OCI-LY7 (cell line): ENCODE measurements around the gene DAP3. TPM values are rescaled to one million over a fixed set of nuclear protein-coding genes. Genes with fewer than 3 reads are reported as not detected.

ENCODE experiments used
- BruUV-seq: library from RNA; stranded (reverse); fragments of 400-500 nt; replicated peaks from 2 replicates; lab custom pipeline; 2021; lab: Mats Ljungman, UMichigan
- CTCF ChIA-PET: fragments of 300-600 bp; sonication (Branson Sonifier 250); formaldehyde crosslinking; loops from one replicate; lab custom pipeline; 2022; ENCODE audit warnings: antibody characterized with exemption; ENCODE audit not compliant: unreplicated experiment; lab: Charles Lee
- POLR2A ChIA-PET: fragments of 300-600 bp; sonication (Branson Sonifier 250); formaldehyde crosslinking; loops from one replicate; lab custom pipeline; 2022; ENCODE audit warnings: antibody characterized with exemption; lab: Charles Lee
- DNase-seq: peaks from one replicate; pipeline ENCODE4 v3.0.0-alpha.2; 2015; ENCODE audit warnings: low spot score
- H2AFZ ChIP-seq: fragments of 200-600 bp; sonication (generic), shearing (Covaris generic); 2 replicates; pipeline ENCODE4 v1.6.1; 2014; ENCODE audit warnings: mild to moderate bottlenecking, antibody characterized with exemption, low read length, moderate library complexity
- H3K27ac ChIP-seq: fragments of 200-600 bp; sonication (generic); 2 replicates; pipeline ENCODE4 v1.5.1; 2014; ENCODE audit warnings: mixed run types, low read depth, mild to moderate bottlenecking, moderate library complexity, low read length, inconsistent platforms; ENCODE audit not compliant: poor library complexity, severe bottlenecking
- H3K36me3 ChIP-seq: fragments of 200-600 bp; sonication (generic); 2 replicates; pipeline ENCODE4 v1.6.1; 2014; ENCODE audit warnings: mild to moderate bottlenecking, antibody characterized with exemption, low read length, moderate library complexity, mixed read lengths; ENCODE audit not compliant: insufficient read depth
- H3K4me1 ChIP-seq: fragments of 200-600 bp; sonication (generic); 2 replicates; pipeline ENCODE4 v1.5.1; 2014; ENCODE audit warnings: mild to moderate bottlenecking, low read length; ENCODE audit not compliant: insufficient read depth, poor library complexity, severe bottlenecking
- H3K4me2 ChIP-seq: fragments of 200-600 bp; sonication (generic); 2 replicates; pipeline ENCODE4 v1.6.1; 2014; ENCODE audit warnings: mild to moderate bottlenecking, low read length
- H3K4me3 ChIP-seq: fragments of 200-600 bp; sonication (generic); 2 replicates; pipeline ENCODE4 v1.5.1; 2014; ENCODE audit warnings: mild to moderate bottlenecking, low read depth, low read length; ENCODE audit not compliant: poor library complexity, severe bottlenecking
- H3K79me2 ChIP-seq: fragments of 200-600 bp; sonication (generic); 2 replicates; pipeline ENCODE4 v1.6.1; 2016; ENCODE audit warnings: low read depth, mild to moderate bottlenecking, low read length, moderate library complexity, mixed read lengths; ENCODE audit not compliant: insufficient read depth
- H3K9me2 ChIP-seq: fragments of 200-600 bp; sonication (generic); 2 replicates; pipeline ENCODE4 v1.6.1; 2016; ENCODE audit warnings: mild to moderate bottlenecking, low read length, mixed read lengths; ENCODE audit not compliant: insufficient read depth
- H3K9me3 ChIP-seq: fragments of 200-600 bp; sonication (generic); 2 replicates; pipeline ENCODE4 v1.6.1; 2014; ENCODE audit warnings: mild to moderate bottlenecking, mixed run types, low read length, mixed read lengths
- H4K20me1 ChIP-seq: fragments of 200-600 bp; sonication (generic); 2 replicates; pipeline ENCODE4 v1.6.1; 2014; ENCODE audit warnings: mild to moderate bottlenecking, antibody characterized with exemption, low read length, moderate library complexity, mixed read lengths; ENCODE audit not compliant: insufficient read depth
- CTCF ChIP-seq: fragments of 200-600 bp; sonication (generic); conservative IDR thresholded peaks from 2 replicates; pipeline ENCODE4 v1.5.1; 2014; ENCODE audit warnings: mild to moderate bottlenecking, antibody characterized with exemption, low read length, moderate library complexity, mixed read lengths
- EZH2phosphoT487 ChIP-seq: fragments of 200-600 bp; sonication (generic); IDR thresholded peaks from 2 replicates; pipeline ENCODE4 v1.6.1; 2018; ENCODE audit warnings: low read depth, borderline replicate concordance, mild to moderate bottlenecking, mixed run types, antibody characterized with exemption, low read length, moderate library complexity, mixed read lengths
- intact Hi-C: fragments of 100-400 bp; cut with micrococcal nuclease; formaldehyde crosslinking; loops from one replicate; pipeline ENCODE4 v1.10.0; 2022; ENCODE audit not compliant: unreplicated experiment
- total RNA-seq, 2 experiments: library from RNA; depleted of rRNA in 1 of 2; stranded (reverse); fragments of >200 nt in 1 of 2; shearing (Covaris generic) in 1 of 2; gene quantifications; 2 replicates each; pipeline ENCODE4 v1.2.3, GENCODE V29; 2014 to 2022

Gene DAP3
- total RNA-seq, 2 experiments from 2014 or later: 110 to 178 TPM

GRCh38 chr1:155759966-155760630 lies 71.2 kb downstream of the DAP3 start:
- Histone ChIP-seq H3K79me2 (no peaks in the 10 kb centered on the region), H2AFZ (no peak overlapping the region), H3K9me3 (no peaks in the 10 kb centered on the region), H3K4me2 (no peak overlapping the region), H4K20me1 (no peaks in the 10 kb centered on the region), H3K36me3 (peaks cover 88% of the 10 kb centered on the region), H3K27ac (no peak overlapping the region), H3K9me2 (no peaks in the 10 kb centered on the region), H3K4me1 (no peaks in the 10 kb centered on the region), H3K4me3 (no peak overlapping the region)
- TF ChIP-seq EZH2phosphoT487 (no peak), CTCF (no peak)
- DNase-seq: no peak
- ChIA-PET CTCF (no interaction called here), POLR2A (interaction anchor here (1.1 kb wide), 1 partner anchor 79 kb away, joined by 4 read pairs; no protein-coding TSS in a partner anchor)
- BruUV-seq: no TSS peak
- intact Hi-C loops: no loop called here

GRCh38 chr1:155760751-155761475 lies 72.0 kb downstream of the DAP3 start:
- Histone ChIP-seq H3K9me2 (no peaks in the 10 kb centered on the region), H2AFZ (no peak overlapping the region), H3K4me3 (no peak overlapping the region), H3K4me1 (no peaks in the 10 kb centered on the region), H3K27ac (no peak overlapping the region), H3K9me3 (no peaks in the 10 kb centered on the region), H3K4me2 (no peak overlapping the region), H3K36me3 (peaks cover 88% of the 10 kb centered on the region), H3K79me2 (no peaks in the 10 kb centered on the region), H4K20me1 (no peaks in the 10 kb centered on the region)
- no peak for DNase-seq
- intact Hi-C loops: no loop called here
- ChIA-PET POLR2A (interaction anchor here (0.6 to 1.1 kb wide), 6 partner anchors 79 to 808 kb away, joined by 3 to 4 read pairs (median 3); no protein-coding TSS in a partner anchor), CTCF (no interaction called here)
- no TSS peak for BruUV-seq
- TF ChIP-seq EZH2phosphoT487: no peak
- no peak for TF ChIP-seq CTCF
